ENCODE measurements around the gene LCN15.

The LCN15 gene

DNA sequence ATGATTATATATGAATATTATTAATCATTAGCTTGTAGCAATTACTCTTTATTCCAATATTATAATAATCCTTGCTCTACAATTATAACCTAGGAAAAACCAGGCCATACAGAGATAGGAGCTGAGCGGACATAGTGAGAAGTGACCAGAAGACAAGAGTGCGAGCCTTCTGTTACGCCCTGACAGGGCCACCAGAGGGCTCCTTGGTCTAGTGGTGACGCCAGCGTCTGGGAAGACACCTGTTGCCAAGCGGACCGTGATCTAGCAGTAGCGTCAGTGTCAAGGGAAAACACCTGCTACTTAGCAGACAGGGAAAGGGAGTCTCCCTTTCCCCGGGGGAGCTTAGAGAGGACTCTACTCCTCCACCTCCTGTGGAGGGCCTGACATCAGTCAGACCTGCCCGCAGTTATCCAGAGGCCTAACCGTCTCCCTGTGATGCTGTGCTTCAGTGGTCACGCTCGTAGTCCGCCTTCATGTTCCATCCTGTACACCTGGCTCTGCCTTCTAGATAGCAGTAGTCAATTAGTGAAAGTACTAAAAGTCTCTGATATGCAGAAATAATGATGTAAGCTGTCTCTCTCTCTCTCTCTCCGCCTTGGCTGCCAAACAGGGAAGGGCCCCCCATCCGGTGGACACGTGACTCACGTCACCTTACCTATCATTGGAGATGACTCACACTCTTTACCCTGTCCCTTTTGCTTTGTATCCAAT is 2.2 kb upstream of the LCN15 start (continued):
- peak; percentile 57; the same call in 1 of the 2 replicates for TF ChIP-seq ZNF24 (tag by site-specific recombination; IDR thresholded peaks at IDR 0.05)
- TF ChIP-seq PRDM1 (tag by site-specific recombination; IDR thresholded peaks at IDR 0.05), result peak; percentile 98
- TF ChIP-seq SP3 (tag by site-specific recombination; IDR thresholded peaks at IDR 0.05), result 0 out of 2 replicates have a peak, but pooled peaks have one; percentile 28
- TF ChIP-seq, protein P1, sequence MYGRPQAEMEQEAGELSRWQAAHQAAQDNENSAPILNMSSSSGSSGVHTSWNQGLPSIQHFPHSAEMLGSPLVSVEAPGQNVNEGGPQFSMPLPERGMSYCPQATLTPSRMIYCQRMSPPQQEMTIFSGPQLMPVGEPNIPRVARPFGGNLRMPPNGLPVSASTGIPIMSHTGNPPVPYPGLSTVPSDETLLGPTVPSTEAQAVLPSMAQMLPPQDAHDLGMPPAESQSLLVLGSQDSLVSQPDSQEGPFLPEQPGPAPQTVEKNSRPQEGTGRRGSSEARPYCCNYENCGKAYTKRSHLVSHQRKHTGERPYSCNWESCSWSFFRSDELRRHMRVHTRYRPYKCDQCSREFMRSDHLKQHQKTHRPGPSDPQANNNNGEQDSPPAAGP (tag by site-specific recombination; IDR thresholded peaks at IDR 0.05), result peak; percentile 84
- TF ChIP-seq ZEB2 (tag by site-specific recombination; IDR thresholded peaks at IDR 0.05), result peak; percentile 87
- peak; percentile 93 for TF ChIP-seq GLIS1 (tag by site-specific recombination; IDR thresholded peaks at IDR 0.05)
- TF ChIP-seq, protein P2, sequence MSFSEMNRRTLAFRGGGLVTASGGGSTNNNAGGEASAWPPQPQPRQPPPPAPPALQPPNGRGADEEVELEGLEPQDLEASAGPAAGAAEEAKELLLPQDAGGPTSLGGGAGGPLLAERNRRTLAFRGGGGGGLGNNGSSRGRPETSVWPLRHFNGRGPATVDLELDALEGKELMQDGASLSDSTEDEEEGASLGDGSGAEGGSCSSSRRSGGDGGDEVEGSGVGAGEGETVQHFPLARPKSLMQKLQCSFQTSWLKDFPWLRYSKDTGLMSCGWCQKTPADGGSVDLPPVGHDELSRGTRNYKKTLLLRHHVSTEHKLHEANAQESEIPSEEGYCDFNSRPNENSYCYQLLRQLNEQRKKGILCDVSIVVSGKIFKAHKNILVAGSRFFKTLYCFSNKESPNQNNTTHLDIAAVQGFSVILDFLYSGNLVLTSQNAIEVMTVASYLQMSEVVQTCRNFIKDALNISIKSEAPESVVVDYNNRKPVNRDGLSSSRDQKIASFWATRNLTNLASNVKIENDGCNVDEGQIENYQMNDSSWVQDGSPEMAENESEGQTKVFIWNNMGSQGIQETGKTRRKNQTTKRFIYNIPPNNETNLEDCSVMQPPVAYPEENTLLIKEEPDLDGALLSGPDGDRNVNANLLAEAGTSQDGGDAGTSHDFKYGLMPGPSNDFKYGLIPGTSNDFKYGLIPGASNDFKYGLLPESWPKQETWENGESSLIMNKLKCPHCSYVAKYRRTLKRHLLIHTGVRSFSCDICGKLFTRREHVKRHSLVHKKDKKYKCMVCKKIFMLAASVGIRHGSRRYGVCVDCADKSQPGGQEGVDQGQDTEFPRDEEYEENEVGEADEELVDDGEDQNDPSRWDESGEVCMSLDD (tag by site-specific recombination; IDR thresholded peaks at IDR 0.05), result peak; percentile 76; the same call in 1 of the 2 replicates
- peak; percentile 63 for TF ChIP-seq ZNF654 (tag by site-specific recombination; IDR thresholded peaks at IDR 0.05; ENCODE audit: low read depth)
- peak; percentile 93 for TF ChIP-seq ZNF366 (tag by site-specific recombination; conservative IDR thresholded peaks at IDR 0.05)
- peak; percentile 31; the same call in 1 of the 2 replicates for TF ChIP-seq ZBTB20 (tag by site-specific recombination; IDR thresholded peaks at IDR 0.05)
- TF ChIP-seq, protein P3, sequence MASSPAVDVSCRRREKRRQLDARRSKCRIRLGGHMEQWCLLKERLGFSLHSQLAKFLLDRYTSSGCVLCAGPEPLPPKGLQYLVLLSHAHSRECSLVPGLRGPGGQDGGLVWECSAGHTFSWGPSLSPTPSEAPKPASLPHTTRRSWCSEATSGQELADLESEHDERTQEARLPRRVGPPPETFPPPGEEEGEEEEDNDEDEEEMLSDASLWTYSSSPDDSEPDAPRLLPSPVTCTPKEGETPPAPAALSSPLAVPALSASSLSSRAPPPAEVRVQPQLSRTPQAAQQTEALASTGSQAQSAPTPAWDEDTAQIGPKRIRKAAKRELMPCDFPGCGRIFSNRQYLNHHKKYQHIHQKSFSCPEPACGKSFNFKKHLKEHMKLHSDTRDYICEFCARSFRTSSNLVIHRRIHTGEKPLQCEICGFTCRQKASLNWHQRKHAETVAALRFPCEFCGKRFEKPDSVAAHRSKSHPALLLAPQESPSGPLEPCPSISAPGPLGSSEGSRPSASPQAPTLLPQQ (tag by site-specific recombination; IDR thresholded peaks at IDR 0.05), result peak; percentile 55; the same call in 1 of the 2 replicates
- peak; percentile 62; the same call in 1 of the 2 replicates for TF ChIP-seq ZSCAN23 (tag by site-specific recombination; IDR thresholded peaks at IDR 0.05)
- TF ChIP-seq KLF8 (tag by site-specific recombination; IDR thresholded peaks at IDR 0.05), result peak; percentile 88
- peak; percentile 60; the same call in 1 of the 2 replicates for TF ChIP-seq ZNF394 (tag by site-specific recombination; IDR thresholded peaks at IDR 0.05; ENCODE audit: borderline replicate concordance)
- TF ChIP-seq ZBTB21 (tag by site-specific recombination; IDR thresholded peaks at IDR 0.05), result peak; percentile 26; the same call in 1 of the 2 replicates
- peak; percentile 48 for TF ChIP-seq ZBTB17 (tag by site-specific recombination; IDR thresholded peaks at IDR 0.05)
- TF ChIP-seq, protein P4, sequence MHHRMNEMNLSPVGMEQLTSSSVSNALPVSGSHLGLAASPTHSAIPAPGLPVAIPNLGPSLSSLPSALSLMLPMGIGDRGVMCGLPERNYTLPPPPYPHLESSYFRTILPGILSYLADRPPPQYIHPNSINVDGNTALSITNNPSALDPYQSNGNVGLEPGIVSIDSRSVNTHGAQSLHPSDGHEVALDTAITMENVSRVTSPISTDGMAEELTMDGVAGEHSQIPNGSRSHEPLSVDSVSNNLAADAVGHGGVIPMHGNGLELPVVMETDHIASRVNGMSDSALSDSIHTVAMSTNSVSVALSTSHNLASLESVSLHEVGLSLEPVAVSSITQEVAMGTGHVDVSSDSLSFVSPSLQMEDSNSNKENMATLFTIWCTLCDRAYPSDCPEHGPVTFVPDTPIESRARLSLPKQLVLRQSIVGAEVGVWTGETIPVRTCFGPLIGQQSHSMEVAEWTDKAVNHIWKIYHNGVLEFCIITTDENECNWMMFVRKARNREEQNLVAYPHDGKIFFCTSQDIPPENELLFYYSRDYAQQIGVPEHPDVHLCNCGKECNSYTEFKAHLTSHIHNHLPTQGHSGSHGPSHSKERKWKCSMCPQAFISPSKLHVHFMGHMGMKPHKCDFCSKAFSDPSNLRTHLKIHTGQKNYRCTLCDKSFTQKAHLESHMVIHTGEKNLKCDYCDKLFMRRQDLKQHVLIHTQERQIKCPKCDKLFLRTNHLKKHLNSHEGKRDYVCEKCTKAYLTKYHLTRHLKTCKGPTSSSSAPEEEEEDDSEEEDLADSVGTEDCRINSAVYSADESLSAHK (tag by site-specific recombination; IDR thresholded peaks at IDR 0.05), result peak; percentile 56; the same call in 1 of the 2 replicates
- peak; percentile 69 for TF ChIP-seq ZNF629 (tag by site-specific recombination; IDR thresholded peaks at IDR 0.05)
- TF ChIP-seq, protein P5, sequence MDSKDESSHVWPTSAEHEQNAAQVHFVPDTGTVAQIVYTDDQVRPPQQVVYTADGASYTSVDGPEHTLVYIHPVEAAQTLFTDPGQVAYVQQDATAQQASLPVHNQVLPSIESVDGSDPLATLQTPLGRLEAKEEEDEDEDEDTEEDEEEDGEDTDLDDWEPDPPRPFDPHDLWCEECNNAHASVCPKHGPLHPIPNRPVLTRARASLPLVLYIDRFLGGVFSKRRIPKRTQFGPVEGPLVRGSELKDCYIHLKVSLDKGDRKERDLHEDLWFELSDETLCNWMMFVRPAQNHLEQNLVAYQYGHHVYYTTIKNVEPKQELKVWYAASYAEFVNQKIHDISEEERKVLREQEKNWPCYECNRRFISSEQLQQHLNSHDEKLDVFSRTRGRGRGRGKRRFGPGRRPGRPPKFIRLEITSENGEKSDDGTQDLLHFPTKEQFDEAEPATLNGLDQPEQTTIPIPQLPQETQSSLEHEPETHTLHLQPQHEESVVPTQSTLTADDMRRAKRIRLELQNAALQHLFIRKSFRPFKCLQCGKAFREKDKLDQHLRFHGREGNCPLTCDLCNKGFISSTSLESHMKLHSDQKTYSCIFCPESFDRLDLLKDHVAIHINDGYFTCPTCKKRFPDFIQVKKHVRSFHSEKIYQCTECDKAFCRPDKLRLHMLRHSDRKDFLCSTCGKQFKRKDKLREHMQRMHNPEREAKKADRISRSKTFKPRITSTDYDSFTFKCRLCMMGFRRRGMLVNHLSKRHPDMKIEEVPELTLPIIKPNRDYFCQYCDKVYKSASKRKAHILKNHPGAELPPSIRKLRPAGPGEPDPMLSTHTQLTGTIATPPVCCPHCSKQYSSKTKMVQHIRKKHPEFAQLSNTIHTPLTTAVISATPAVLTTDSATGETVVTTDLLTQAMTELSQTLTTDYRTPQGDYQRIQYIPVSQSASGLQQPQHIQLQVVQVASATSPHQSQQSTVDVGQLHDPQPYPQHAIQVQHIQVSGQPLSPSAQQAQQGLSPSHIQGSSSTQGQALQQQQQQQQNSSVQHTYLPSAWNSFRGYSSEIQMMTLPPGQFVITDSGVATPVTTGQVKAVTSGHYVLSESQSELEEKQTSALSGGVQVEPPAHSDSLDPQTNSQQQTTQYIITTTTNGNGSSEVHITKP (tag by site-specific recombination; IDR thresholded peaks at IDR 0.05), result peak; percentile 57; the same call in 1 of the 2 replicates
- peak; percentile 91 for TF ChIP-seq ZNF2 (tag by site-specific recombination; IDR thresholded peaks at IDR 0.05)
- TF ChIP-seq FEZF1 (tag by site-specific recombination; IDR thresholded peaks at IDR 0.05), result 0 out of 2 replicates have a peak, but pooled peaks have one; percentile 5
- TF ChIP-seq, protein P6, sequence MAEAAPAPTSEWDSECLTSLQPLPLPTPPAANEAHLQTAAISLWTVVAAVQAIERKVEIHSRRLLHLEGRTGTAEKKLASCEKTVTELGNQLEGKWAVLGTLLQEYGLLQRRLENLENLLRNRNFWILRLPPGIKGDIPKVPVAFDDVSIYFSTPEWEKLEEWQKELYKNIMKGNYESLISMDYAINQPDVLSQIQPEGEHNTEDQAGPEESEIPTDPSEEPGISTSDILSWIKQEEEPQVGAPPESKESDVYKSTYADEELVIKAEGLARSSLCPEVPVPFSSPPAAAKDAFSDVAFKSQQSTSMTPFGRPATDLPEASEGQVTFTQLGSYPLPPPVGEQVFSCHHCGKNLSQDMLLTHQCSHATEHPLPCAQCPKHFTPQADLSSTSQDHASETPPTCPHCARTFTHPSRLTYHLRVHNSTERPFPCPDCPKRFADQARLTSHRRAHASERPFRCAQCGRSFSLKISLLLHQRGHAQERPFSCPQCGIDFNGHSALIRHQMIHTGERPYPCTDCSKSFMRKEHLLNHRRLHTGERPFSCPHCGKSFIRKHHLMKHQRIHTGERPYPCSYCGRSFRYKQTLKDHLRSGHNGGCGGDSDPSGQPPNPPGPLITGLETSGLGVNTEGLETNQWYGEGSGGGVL (tag by site-specific recombination; IDR thresholded peaks at IDR 0.05), result 0 out of 2 replicates have a peak, but pooled peaks have one; percentile 24
- peak; percentile 100 for TF ChIP-seq SCRT2 (tag by site-specific recombination; IDR thresholded peaks at IDR 0.05)

Data from HEK293 (cell line).